Gastroesophageal sphincter (tissue), 4 donors: Measurements from ENCODE around the gene GPR78. TPM values are rescaled to one million over a fixed set of nuclear protein-coding genes. Genes with fewer than 3 reads are reported as not detected.
A peak's percentile ranks its signal among the peaks of the same experiment; 100 is the strongest.

Experiments used
- ATAC-seq: fragments of 150-250 bp; one replicate; pipeline ENCODE4 v1.9.1; 2016; ENCODE audit warnings: mild to moderate bottlenecking, moderate library complexity
- H3K27ac ChIP-seq, 4 donors: fragments of 200-600 bp; sonication (generic) in 3 of 4; 1 replicate in 3 of 4; 2 replicates in 1 of 4; pipeline ENCODE4 v1.5.1; 2016 to 2019
- H3K27me3 ChIP-seq: fragments of 200-600 bp; sonication (generic); one replicate; pipeline ENCODE4 v1.5.1; 2019
- H3K36me3 ChIP-seq, 2 donors: fragments of 200-600 bp; sonication (generic); one replicate each; pipeline ENCODE4 v1.5.1; 2019; ENCODE audit warnings: control low read depth in 1 of 2
- H3K4me1 ChIP-seq, 3 donors: fragments of 200-600 bp; sonication (generic); 1 replicate in 2 of 3; 2 replicates in 1 of 3; pipeline ENCODE4 v1.5.1; 2016 to 2019; ENCODE audit warnings: control low read depth in 2 of 3
- H3K4me3 ChIP-seq, 2 donors: fragments of 200-600 bp; sonication (generic); one replicate each; pipeline ENCODE4 v1.5.1; 2019; ENCODE audit warnings: mild to moderate bottlenecking in 1 of 2, moderate library complexity in 1 of 2
- H3K9me3 ChIP-seq, 3 donors: fragments of 200-600 bp; sonication (generic); one replicate each; pipeline ENCODE4 v1.5.1; 2017 to 2019; ENCODE audit warnings: control low read depth in 2 of 3
- EP300 ChIP-seq: sonication (generic); formaldehyde crosslinking; IDR thresholded peaks from one replicate; pipeline ENCODE4 v1.6.1; 2017; ENCODE audit warnings: antibody characterized with exemption, mild to moderate bottlenecking
- POLR2A ChIP-seq, 2 donors: fragments of 450-650 bp; IDR thresholded peaks; one replicate each; pipeline ENCODE4 v1.6.1; 2017; ENCODE audit warnings: antibody characterized with exemption in 2 of 2, mild to moderate bottlenecking in 2 of 2, moderate library complexity in 1 of 2
- POLR2AphosphoS5 ChIP-seq: sonication (generic); formaldehyde crosslinking; IDR thresholded peaks from one replicate; pipeline ENCODE4 v1.6.1; 2017; ENCODE audit warnings: antibody characterized with exemption
- WGBS, 2 donors: methylation state at CpG; one replicate each; pipeline ENCODE4 v1.1.5; 2018; ENCODE audit warnings: low coverage in 1 of 2; 5-methylcytosine and 5-hydroxymethylcytosine counted together
- total RNA-seq, 4 donors: library from RNA; depleted of rRNA; stranded (reverse); fragments of >200 nt; gene quantifications; one replicate each; pipeline ENCODE4 v1.1.0, GENCODE V29; 2016
- TF ChIP-seq, protein P1 (sequence below), 4 experiments: fragments of 200-600 bp in 2 of 4; fragments of 450-650 bp in 2 of 4; sonication (generic) in 1 of 4; IDR thresholded peaks; one replicate each; pipeline ENCODE4 v1.5.1; 2017 to 2019; ENCODE audit warnings: antibody characterized with exemption in 4 of 4, mild to moderate bottlenecking in 2 of 4, moderate library complexity in 2 of 4

Gene GPR78
- total RNA-seq, 4 donors from 2014 or later = not detected

DNA sequence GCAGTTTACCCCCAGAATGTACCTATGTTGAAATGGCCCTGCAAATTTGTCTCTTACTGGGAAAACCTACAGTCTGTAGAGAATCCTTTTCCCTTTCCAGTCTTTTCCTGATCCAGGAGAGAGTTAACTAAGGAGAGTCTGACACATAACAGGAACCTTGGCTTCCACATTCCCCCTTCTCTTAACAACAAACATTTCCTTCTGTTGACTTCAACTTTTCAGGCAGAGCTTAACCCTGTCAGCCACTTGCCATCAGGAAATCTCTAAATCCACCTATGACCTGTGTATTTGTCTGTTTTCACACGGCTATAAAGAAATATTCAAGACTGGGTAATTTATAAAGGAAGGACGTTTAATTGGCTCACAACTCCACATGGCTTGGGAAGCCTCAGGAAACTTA, 45.6 kb upstream of the GPR78 start:
- peaks cover 0 to 17% (median 0%) of the 10 kb centered on the region in 3 donors for H3K4me1 ChIP-seq
- H3K27me3 ChIP-seq = no peaks in the 10 kb centered on the region
- H3K36me3 ChIP-seq = no peaks in the 10 kb centered on the region
- H3K4me3 ChIP-seq = no peak overlapping the region
- no peak overlapping the region for H3K27ac ChIP-seq
- TF ChIP-seq POLR2AphosphoS5 = no peak
- TF ChIP-seq, protein P1, sequence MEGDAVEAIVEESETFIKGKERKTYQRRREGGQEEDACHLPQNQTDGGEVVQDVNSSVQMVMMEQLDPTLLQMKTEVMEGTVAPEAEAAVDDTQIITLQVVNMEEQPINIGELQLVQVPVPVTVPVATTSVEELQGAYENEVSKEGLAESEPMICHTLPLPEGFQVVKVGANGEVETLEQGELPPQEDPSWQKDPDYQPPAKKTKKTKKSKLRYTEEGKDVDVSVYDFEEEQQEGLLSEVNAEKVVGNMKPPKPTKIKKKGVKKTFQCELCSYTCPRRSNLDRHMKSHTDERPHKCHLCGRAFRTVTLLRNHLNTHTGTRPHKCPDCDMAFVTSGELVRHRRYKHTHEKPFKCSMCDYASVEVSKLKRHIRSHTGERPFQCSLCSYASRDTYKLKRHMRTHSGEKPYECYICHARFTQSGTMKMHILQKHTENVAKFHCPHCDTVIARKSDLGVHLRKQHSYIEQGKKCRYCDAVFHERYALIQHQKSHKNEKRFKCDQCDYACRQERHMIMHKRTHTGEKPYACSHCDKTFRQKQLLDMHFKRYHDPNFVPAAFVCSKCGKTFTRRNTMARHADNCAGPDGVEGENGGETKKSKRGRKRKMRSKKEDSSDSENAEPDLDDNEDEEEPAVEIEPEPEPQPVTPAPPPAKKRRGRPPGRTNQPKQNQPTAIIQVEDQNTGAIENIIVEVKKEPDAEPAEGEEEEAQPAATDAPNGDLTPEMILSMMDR (IDR thresholded peaks at IDR 0.05) = no peak
- no peak for TF ChIP-seq EP300
- no peak for TF ChIP-seq POLR2A (IDR thresholded peaks at IDR 0.05)
- no peaks in the 10 kb centered on the region for H3K9me3 ChIP-seq
- no peak for ATAC-seq
- 21 to 38% methylated on average over 2 of the region's 2 CpGs for WGBS, 2 donors

DNA sequence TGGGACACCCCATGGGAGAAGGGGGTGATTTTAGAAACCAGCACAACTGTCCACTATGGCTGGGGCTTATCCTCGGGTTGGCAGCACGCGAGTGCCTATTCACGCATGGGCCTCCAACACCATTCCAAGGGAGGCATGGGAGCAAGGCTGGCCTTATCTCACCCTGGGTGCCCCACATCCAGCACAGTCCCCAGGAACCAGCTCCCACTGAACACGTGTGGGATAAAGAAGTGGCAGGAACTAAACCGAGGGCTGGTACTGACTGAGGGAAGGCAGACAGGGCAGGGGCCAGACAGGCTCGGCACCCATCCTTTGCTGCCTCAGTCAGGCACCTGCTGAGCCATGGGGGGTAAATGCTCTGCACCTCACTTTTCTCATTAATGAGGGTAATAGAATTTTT, 43.7 kb upstream of the GPR78 start:
- Histone ChIP-seq H3K36me3 (no peaks in the 10 kb centered on the region), H3K9me3 (no peaks in the 10 kb centered on the region), H3K27me3 (no peaks in the 10 kb centered on the region), H3K27ac (no peak overlapping the region), H3K4me1 (peaks cover 0 to 17% (median 0%) of the 10 kb centered on the region in 3 donors), H3K4me3 (no peak overlapping the region)
- 74 to 90% methylated on average over 3 to 5 of the region's 7 CpGs for WGBS, 2 donors
- no peak for ATAC-seq
- TF ChIP-seq EP300 (no peak), POLR2AphosphoS5 (no peak), POLR2A (IDR thresholded peaks at IDR 0.05) (no peak)
- TF ChIP-seq, protein P1 (IDR thresholded peaks at IDR 0.05) = no peak

DNA sequence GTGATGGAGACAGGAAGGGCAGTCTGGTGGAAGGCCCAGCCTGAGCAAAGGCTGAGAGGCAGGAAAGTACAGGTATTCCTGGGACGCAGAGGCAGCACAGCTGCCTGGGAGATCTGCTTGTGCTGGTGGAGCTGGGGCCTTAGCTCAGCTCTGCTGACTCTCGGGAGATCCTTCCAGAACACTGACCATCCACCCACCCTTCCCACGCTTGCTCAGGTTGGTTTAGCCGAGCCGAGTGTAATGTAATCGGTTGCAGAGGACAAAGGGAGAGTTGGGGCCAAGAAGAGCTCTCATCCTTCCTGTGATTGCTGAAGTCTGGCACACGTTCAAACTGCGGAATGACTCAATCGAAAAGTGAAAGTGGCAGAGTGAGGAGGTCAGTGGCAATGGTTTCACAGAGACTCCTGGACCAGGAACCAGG, 43.1 kb upstream of the GPR78 start:
- H3K27me3 ChIP-seq = no peaks in the 10 kb centered on the region
- no peak overlapping the region for H3K4me3 ChIP-seq
- H3K9me3 ChIP-seq = no peaks in the 10 kb centered on the region
- peak; percentile 56 for ATAC-seq
- H3K36me3 ChIP-seq = no peaks in the 10 kb centered on the region
- H3K4me1 ChIP-seq = peaks cover 0 to 17% (median 0%) of the 10 kb centered on the region in 3 donors
- TF ChIP-seq EP300 (no peak), POLR2AphosphoS5 (no peak), POLR2A (IDR thresholded peaks at IDR 0.05) (no peak)
- TF ChIP-seq, protein P1 (IDR thresholded peaks at IDR 0.05) = no peak
- no peak overlapping the region for H3K27ac ChIP-seq
- 0% methylated on average over 3 of the region's 9 CpGs; no CpG with 5 or more reads in 1 of the 2 donors for WGBS, 2 donors

DNA sequence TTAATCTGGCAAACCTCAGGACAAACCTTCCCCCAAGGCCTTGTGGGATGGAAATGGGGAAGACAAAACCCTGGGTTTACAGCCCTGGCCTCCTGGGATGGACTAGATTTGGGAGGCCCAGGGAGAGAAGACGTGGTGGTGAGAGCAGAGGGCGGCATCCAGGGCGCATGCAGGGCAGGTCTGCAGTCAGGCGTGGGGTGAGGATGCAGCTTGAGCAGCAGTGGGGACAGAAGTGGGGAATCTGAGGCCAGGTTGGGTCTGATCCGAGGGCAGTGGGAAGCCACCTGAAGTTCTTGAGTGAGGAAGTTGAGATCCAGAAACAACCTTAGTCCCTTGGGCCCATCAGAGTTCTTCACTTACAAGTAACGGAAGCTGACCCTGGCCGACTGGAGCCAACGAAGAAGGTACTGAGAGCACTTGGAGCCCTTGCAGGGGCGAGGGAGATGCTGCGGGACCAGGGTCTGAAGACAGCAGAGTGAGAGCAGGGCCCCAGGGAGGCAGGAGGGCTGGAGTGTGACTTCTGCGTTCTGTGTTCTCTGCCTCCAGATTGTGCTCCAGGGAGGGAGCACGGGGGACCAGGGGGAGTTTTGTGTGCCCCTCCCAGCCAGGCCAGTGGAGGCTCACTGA, 42.0 kb upstream of the GPR78 start:
- ATAC-seq = no peak
- TF ChIP-seq, protein P1 (IDR thresholded peaks at IDR 0.05) = no peak
- TF ChIP-seq EP300 (no peak), POLR2A (IDR thresholded peaks at IDR 0.05) (no peak), POLR2AphosphoS5 (no peak)
- no peaks in the 10 kb centered on the region for H3K36me3 ChIP-seq
- no peak overlapping the region for H3K4me3 ChIP-seq
- peaks cover 0 to 17% (median 0%) of the 10 kb centered on the region in 3 donors for H3K4me1 ChIP-seq
- no peak overlapping the region for H3K27ac ChIP-seq
- no peaks in the 10 kb centered on the region for H3K9me3 ChIP-seq
- WGBS, 2 donors = 80% methylated on average over 1 of the region's 12 CpGs; no CpG with 5 or more reads in 1 of the 2 donors
- H3K27me3 ChIP-seq = no peaks in the 10 kb centered on the region
